Kasumi-1 (cell line): ENCODE measurements around the gene FEM1A.

Source experiments
- DNase-seq, 2 experiments: peaks; one replicate each; lab custom pipeline; 2025; lab: John Stamatoyannopoulos, UW

The FEM1A gene

DNA sequence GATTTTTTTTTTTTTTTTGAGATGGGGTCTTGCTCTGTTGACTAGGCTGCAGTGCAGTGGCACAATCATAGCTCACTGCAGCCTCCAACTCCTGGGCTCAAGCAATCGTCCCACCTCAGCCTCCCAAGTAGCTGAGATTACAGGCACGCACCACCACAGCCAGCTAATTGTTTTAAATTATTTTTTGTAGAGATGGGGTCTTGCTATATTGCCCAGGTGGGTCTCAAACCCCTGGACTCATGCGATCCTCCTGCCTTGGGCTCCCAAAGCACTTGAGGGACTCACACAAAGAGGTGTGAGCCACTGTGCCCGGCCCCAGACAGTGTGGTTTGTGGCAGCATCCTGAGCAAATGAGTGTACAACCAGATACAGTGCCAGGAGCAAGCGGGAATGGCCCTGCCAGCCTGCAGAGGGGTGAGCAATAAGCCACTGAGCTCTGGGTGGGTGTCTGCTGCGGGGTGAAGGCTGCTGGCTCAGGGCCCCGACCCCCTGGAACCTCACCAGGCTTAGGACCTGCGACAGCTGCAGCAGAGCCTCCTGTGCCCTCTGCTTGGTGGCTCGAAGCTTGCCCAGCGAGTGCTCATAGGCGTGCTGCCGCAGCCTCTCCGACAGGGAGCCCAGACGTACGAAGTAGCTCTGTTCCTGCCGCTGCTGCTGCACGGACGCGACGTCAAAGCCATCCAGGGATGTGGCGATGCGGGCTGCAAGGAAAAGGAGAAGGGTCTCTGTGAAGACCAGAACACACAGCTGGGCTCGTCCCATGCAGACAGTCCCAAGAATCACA lies 55.8 kb downstream of the FEM1A start:
- no peak for DNase-seq

DNA sequence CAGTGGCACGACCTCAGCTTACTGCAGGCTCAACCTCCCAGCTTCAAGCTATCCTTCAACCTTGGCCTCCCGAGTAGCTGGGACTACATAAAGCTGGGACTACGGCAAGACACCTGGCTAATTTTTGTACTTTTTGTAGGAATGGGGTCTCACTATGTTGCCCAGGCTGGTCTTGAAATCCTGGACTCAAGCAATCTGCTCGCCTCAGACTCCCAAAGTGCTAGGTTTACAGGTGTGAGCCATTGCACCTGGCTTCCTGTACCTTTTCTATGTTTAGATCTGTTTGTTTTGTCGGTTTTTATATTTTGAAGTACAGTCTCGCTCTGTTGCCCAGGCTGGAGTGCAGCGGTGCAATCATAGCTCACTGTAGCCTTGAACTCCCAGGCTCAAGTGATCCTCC lies 57.5 kb downstream of the FEM1A start:
- no peak for DNase-seq
